HCT116 (cell line): ENCODE results near the gene RASA2. TPM values are rescaled to one million over a fixed set of nuclear protein-coding genes. Genes with fewer than 3 reads are reported as not detected.

ENCODE experiments used
- ATAC-seq: fragments of 200-7000 bp; cut with Tn5 transposase; 2 replicates; pipeline ENCODE4 v1.9.1; 2020; ENCODE audit warnings: mild to moderate bottlenecking, moderate library complexity
- BruUV-seq: library from RNA; stranded (reverse); fragments of 400-500 nt; replicated peaks from 2 replicates; lab custom pipeline; 2021; lab: Mats Ljungman, UMichigan
- CTCF ChIA-PET: fragments of 300-600 bp; sonication (Branson Sonifier 250); formaldehyde crosslinking; loops from one replicate; lab custom pipeline; 2021; ENCODE audit warnings: antibody characterized with exemption; lab: Charles Lee
- POLR2A ChIA-PET: fragments of 300-600, 350-600 bp; sonication (Branson Sonifier 250); formaldehyde crosslinking; loops from one replicate; lab custom pipeline; 2021; ENCODE audit warnings: antibody characterized with exemption; lab: Charles Lee
- RAD21 ChIA-PET, 2 experiments: fragments of 300-600 bp; sonication (Branson Sonifier 250); formaldehyde crosslinking; loops; one replicate each; lab custom pipeline; 2023; ENCODE audit warnings: low total read pairs in 2 of 2; ENCODE audit not compliant: uncharacterized antibody in 2 of 2, unreplicated experiment in 2 of 2, low non-redundant PET in 1 of 2; lab: Charles Lee
- DNase-seq: peaks from one replicate; pipeline ENCODE4 v3.0.0-alpha.2; 2010; ENCODE audit warnings: low read depth, low spot score
- H2AFZ ChIP-seq: fragments of 200-600 bp; shearing (Covaris generic), sonication (generic); 2 replicates; pipeline ENCODE4 v1.6.1; 2017; ENCODE audit warnings: low read depth, mixed run types, mixed read lengths, antibody characterized with exemption, low read length; ENCODE audit not compliant: poor library complexity, severe bottlenecking
- H3K27ac ChIP-seq: 2 replicates; pipeline ENCODE4 v1.5.1; 2012; ENCODE audit warnings: low read depth, low read length
- H3K27me3 ChIP-seq: fragments of 200-600 bp; sonication (generic); 2 replicates; pipeline ENCODE4 v1.6.1; 2016; ENCODE audit warnings: mixed run types, low read length, mixed read lengths; ENCODE audit not compliant: insufficient read depth
- H3K36me3 ChIP-seq, 2 experiments: fragments of 200-500 bp in 1 of 2; fragments of 200-600 bp in 1 of 2; sonication (Bioruptor generic) in 1 of 2; sonication (generic) in 1 of 2; 2 replicates each; pipeline versions ENCODE4 v1.5.1 to v1.6.1; 2014 to 2016; ENCODE audit warnings: low read length in 2 of 2, inconsistent platforms in 1 of 2, mixed read lengths in 1 of 2, mixed run types in 1 of 2; ENCODE audit not compliant: insufficient read depth in 2 of 2, control insufficient read depth in 1 of 2
- H3K4me1 ChIP-seq, 2 experiments: fragments of 200-600 bp in 1 of 2; sonication (generic) in 1 of 2; 2 replicates each; pipeline versions ENCODE4 v1.5.1 to v1.6.1; 2012 to 2017; ENCODE audit warnings: low read length in 2 of 2, inconsistent platforms in 1 of 2, mild to moderate bottlenecking in 1 of 2, mixed read lengths in 1 of 2, mixed run types in 1 of 2, moderate library complexity in 1 of 2; ENCODE audit not compliant: insufficient read depth in 2 of 2, control insufficient read depth in 1 of 2
- H3K4me2 ChIP-seq: fragments of 200-600 bp; sonication (generic); 2 replicates; pipeline ENCODE4 v1.6.1; 2017; ENCODE audit warnings: mixed run types, low read length, mixed read lengths
- H3K4me3 ChIP-seq, 2 experiments: fragments of 200-600 bp in 1 of 2; sonication (generic) in 1 of 2; replicated peaks in 1 of 2; 2 replicates each; pipeline ENCODE4 v1.5.1; 2011 to 2016; ENCODE audit warnings: low read length in 2 of 2, control low read depth in 1 of 2, low read depth in 1 of 2, mild to moderate bottlenecking in 1 of 2, mixed read lengths in 1 of 2, mixed run types in 1 of 2
- H3K79me2 ChIP-seq: fragments of 200-600 bp; sonication (generic); 2 replicates; pipeline ENCODE4 v1.6.1; 2017; ENCODE audit warnings: mild to moderate bottlenecking, mixed run types, low read length, moderate library complexity, mixed read lengths; ENCODE audit not compliant: insufficient read depth
- H3K9ac ChIP-seq: fragments of 200-600 bp; sonication (generic); 2 replicates; pipeline ENCODE4 v1.6.1; 2016; ENCODE audit warnings: low read length, mixed read lengths
- H3K9me2 ChIP-seq: fragments of 200-600 bp; sonication (generic), shearing (Covaris generic); 2 replicates; pipeline ENCODE4 v1.6.1; 2017; ENCODE audit warnings: mixed run types, mild to moderate bottlenecking, moderate library complexity; ENCODE audit not compliant: insufficient read depth
- H3K9me3 ChIP-seq, 2 experiments: fragments of 200-500 bp in 1 of 2; fragments of 200-600 bp in 1 of 2; sonication (Bioruptor generic) in 1 of 2; sonication (generic) in 1 of 2; 2 replicates each; pipeline ENCODE4 v1.6.1; 2014 to 2017; ENCODE audit warnings: low read length in 2 of 2, mixed read lengths in 2 of 2, inconsistent platforms in 1 of 2, low read depth in 1 of 2, mild to moderate bottlenecking in 1 of 2, mixed run types in 1 of 2, moderate library complexity in 1 of 2; ENCODE audit not compliant: control insufficient read depth in 1 of 2, insufficient read depth in 1 of 2
- H4K20me1 ChIP-seq: fragments of 200-600 bp; sonication (generic), shearing (Covaris generic); 2 replicates; pipeline ENCODE4 v1.6.1; 2017; ENCODE audit warnings: mixed run types, mild to moderate bottlenecking, moderate library complexity; ENCODE audit not compliant: insufficient read depth
- ATF3 ChIP-seq: IDR thresholded peaks from 2 replicates; pipeline ENCODE4 v1.6.1; 2012
- CTCF ChIP-seq, 3 experiments: fragments of 200-600 bp in 1 of 3; sonication (generic) in 1 of 3; IDR thresholded peaks in 2 of 3; conservative IDR thresholded peaks in 1 of 3; 2 replicates each; pipeline ENCODE4 v1.5.1; 2012 to 2017; ENCODE audit warnings: low read depth in 2 of 3, low read length in 2 of 3, antibody characterized with exemption in 1 of 3, borderline replicate concordance in 1 of 3, control low read depth in 1 of 3, mild to moderate bottlenecking in 1 of 3, mixed read lengths in 1 of 3, mixed run types in 1 of 3, moderate library complexity in 1 of 3; ENCODE audit not compliant: insufficient read depth in 1 of 3
- EGR1 ChIP-seq: IDR thresholded peaks from 2 replicates; pipeline ENCODE4 v1.6.1; 2012; ENCODE audit warnings: low read depth
- EZH2 ChIP-seq: fragments of 200-600 bp; sonication (generic); IDR thresholded peaks from 2 replicates; pipeline ENCODE4 v1.6.1; 2017; ENCODE audit warnings: antibody characterized with exemption, mixed run types
- JUND ChIP-seq: IDR thresholded peaks from 2 replicates; pipeline ENCODE4 v1.6.1; 2012
- POLR2A ChIP-seq: IDR thresholded peaks from 2 replicates; pipeline ENCODE4 v1.7.0; 2011; ENCODE audit warnings: borderline replicate concordance; ENCODE audit not compliant: insufficient read depth, insufficient read length; ENCODE audit errors: extremely low read depth
- REST ChIP-seq: IDR thresholded peaks from 2 replicates; pipeline ENCODE4 v1.6.1; 2012; ENCODE audit warnings: low read depth
- SIN3A ChIP-seq: IDR thresholded peaks from 2 replicates; pipeline ENCODE4 v1.6.1; 2012; ENCODE audit warnings: low read depth
- TCF7L2 ChIP-seq: IDR thresholded peaks from 2 replicates; pipeline ENCODE4 v1.7.0; 2011; ENCODE audit warnings: borderline replicate concordance, inconsistent platforms; ENCODE audit not compliant: insufficient read depth, insufficient read length; ENCODE audit errors: extremely low read depth
- YY1 ChIP-seq: IDR thresholded peaks from 2 replicates; pipeline ENCODE4 v1.6.1; 2011; ENCODE audit warnings: low read length, low read depth, moderate library complexity, mild to moderate bottlenecking; ENCODE audit not compliant: insufficient replicate concordance; ENCODE audit errors: extremely low read depth
- intact Hi-C: fragments of 100-400 bp; cut with micrococcal nuclease; formaldehyde crosslinking; loops from 2 replicates; pipeline ENCODE4 v1.10.0; 2022
- total RNA-seq: library from RNA; stranded (reverse); gene quantifications from one replicate; pipeline ENCODE4 v1.2.1, GENCODE V29; 2021; ENCODE audit not compliant: unreplicated experiment

Gene RASA2
- total RNA-seq, 1 experiment from 2014 or later: 12.8 TPM

DNA sequence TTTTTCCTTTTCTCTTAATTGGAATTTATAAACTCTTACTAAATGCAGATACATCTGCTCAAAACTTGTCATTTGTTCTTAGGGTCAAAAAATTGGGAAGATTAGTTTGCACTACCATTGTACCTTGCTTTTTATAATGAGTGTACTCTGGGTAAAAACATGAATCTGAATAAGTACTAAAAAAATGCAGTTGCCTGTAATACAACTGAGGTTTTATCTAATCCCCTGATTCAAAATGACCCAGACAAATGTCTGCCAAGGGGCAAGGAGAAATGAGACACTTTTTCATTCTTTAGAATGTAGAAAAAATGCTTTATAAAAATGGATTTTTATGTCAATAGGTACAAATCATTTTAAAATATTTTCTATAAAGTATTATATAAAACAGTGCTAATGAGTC is 42.4 kb downstream of the RASA2 start:
- Histone ChIP-seq H3K4me1 (no peaks in the 10 kb centered on the region), H4K20me1 (no peaks in the 10 kb centered on the region), H3K4me3 (no peak overlapping the region), H3K79me2 (no peaks in the 10 kb centered on the region; the same call in 1 of the 2 replicates), H2AFZ (no peak overlapping the region), H3K9me2 (no peaks in the 10 kb centered on the region), H3K9me3 (no peaks in the 10 kb centered on the region), H3K27ac (no peak overlapping the region), H3K36me3 (no peaks in the 10 kb centered on the region), H3K4me2 (no peak overlapping the region), H3K27me3 (no peaks in the 10 kb centered on the region), H3K9ac (no peak overlapping the region)
- ChIA-PET POLR2A (no interaction called here), CTCF (no interaction called here), RAD21 (no interaction called here)
- intact Hi-C loops: no loop called here
- DNase-seq (no peak), ATAC-seq (no peak)
- TF ChIP-seq TCF7L2 (no peak), CTCF (IDR thresholded peaks at IDR 0.05 in 2 of 3, conservative IDR thresholded peaks at IDR 0.05 in 1 of 3; ENCODE audit: borderline replicate concordance in 1 of 3, insufficient read depth in 1 of 3, low read depth in 2 of 3, low read length in 2 of 3) (no peak), REST (no peak), YY1 (no peak), ATF3 (no peak), SIN3A (no peak), POLR2A (no peak), EZH2 (no peak), EGR1 (no peak), JUND (no peak)
- no TSS peak for BruUV-seq
